CD4-positive, alpha-beta T cell treated with Interleukin-6 for 4 hours (primary cell): ENCODE results near the gene IZUMO4.

Experiments
- DNase-seq: peaks from one replicate; pipeline ENCODE4 v3.0.0-alpha.2; 2020; ENCODE audit warnings: mixed read lengths

Gene IZUMO4

GRCh38 chr19:2110822-2111221 lies 14.1 kb downstream of the IZUMO4 start:
- peak; percentile 16 for DNase-seq

GRCh38 chr19:2111425-2111824 lies 14.7 kb downstream of the IZUMO4 start:
- no peak for DNase-seq

GRCh38 chr19:2111886-2112285 lies 15.2 kb downstream of the IZUMO4 start:
- no peak for DNase-seq

GRCh38 chr19:2112516-2113320 lies 16.0 kb downstream of the IZUMO4 start:
- DNase-seq = no peak

GRCh38 chr19:2113439-2114211 lies 16.9 kb downstream of the IZUMO4 start:
- no peak for DNase-seq

- DNase-seq = no peak
Observed at GRCh38 chr19:2114218-2114617, 17.5 kb downstream of the IZUMO4 start.

GRCh38 chr19:2114821-2115220 lies 18.1 kb downstream of the IZUMO4 start:
- no peak for DNase-seq

- no peak for DNase-seq
Observed at GRCh38 chr19:2115324-2115723, 18.6 kb downstream of the IZUMO4 start.

- no peak for DNase-seq
Observed at GRCh38 chr19:2115911-2116426, 19.3 kb downstream of the IZUMO4 start.

GRCh38 chr19:2116507-2116906 lies 19.8 kb downstream of the IZUMO4 start:
- no peak for DNase-seq

GRCh38 chr19:2117215-2117960 lies 20.7 kb downstream of the IZUMO4 start:
- no peak for DNase-seq

GRCh38 chr19:2118438-2118837 lies 21.7 kb downstream of the IZUMO4 start:
- no peak for DNase-seq

GRCh38 chr19:2119921-2120785 lies 23.4 kb downstream of the IZUMO4 start:
- no peak for DNase-seq

GRCh38 chr19:2120821-2121220 lies 24.1 kb downstream of the IZUMO4 start:
- DNase-seq = no peak

- no peak for DNase-seq
Observed at GRCh38 chr19:2121416-2122051, 24.8 kb downstream of the IZUMO4 start.

GRCh38 chr19:2122251-2122650 lies 25.5 kb downstream of the IZUMO4 start:
- DNase-seq = no peak

GRCh38 chr19:2122982-2123381 lies 26.3 kb downstream of the IZUMO4 start:
- DNase-seq = no peak

- DNase-seq = peak; percentile 23
Observed at GRCh38 chr19:2123682-2124387, 27.1 kb downstream of the IZUMO4 start.

- DNase-seq = no peak
Observed at GRCh38 chr19:2126879-2127518, 30.3 kb downstream of the IZUMO4 start.

GRCh38 chr19:2127758-2128157 lies 31.0 kb downstream of the IZUMO4 start:
- DNase-seq = no peak
